IMR-90 (cell line): ENCODE data around the gene TNFRSF4. TPM values are rescaled to one million over a fixed set of nuclear protein-coding genes. Genes with fewer than 3 reads are reported as not detected.

Experiments used
- ATAC-seq: fragments of 200-7000 bp; cut with Tn5 transposase; 2 replicates; pipeline ENCODE4 v1.9.1; 2020; ENCODE audit warnings: low read depth, mild to moderate bottlenecking, moderate library complexity
- BruUV-seq: library from RNA; stranded (reverse); fragments of 400-500 nt; replicated peaks from 2 replicates; lab custom pipeline; 2021; lab: Mats Ljungman, UMichigan
- CTCF ChIA-PET: fragments of 300-600 bp; formaldehyde crosslinking; extraction: SDS; loops from one replicate; lab custom pipeline; 2021; ENCODE audit warnings: antibody characterized with exemption; lab: Yijun Ruan, JAX
- POLR2A ChIA-PET: fragments of 300-600 bp; sonication (Branson Sonifier 250); formaldehyde crosslinking; loops from one replicate; lab custom pipeline; 2022; ENCODE audit warnings: antibody characterized with exemption; ENCODE audit not compliant: unreplicated experiment; lab: Charles Lee
- DNase-seq: peaks from one replicate; pipeline ENCODE4 v3.0.0; 2013
- H2AFZ ChIP-seq: replicated peaks from 2 replicates; pipeline ENCODE3; 2013; ENCODE audit warnings: low read length, mild to moderate bottlenecking; ENCODE audit not compliant: poor library complexity
- H2AK5ac ChIP-seq: 2 replicates; pipeline ENCODE4 v1.6.1; 2013; ENCODE audit warnings: low read depth, low read length, inconsistent platforms
- H2AK9ac ChIP-seq: replicated peaks from 2 replicates; pipeline ENCODE3; 2013; ENCODE audit warnings: mild to moderate bottlenecking, low read depth, low read length, moderate library complexity; ENCODE audit not compliant: poor library complexity
- H2BK120ac ChIP-seq: 2 replicates; pipeline ENCODE4 v1.6.1; 2013; ENCODE audit warnings: low read depth, low read length, inconsistent platforms
- H2BK15ac ChIP-seq: 3 replicates; pipeline ENCODE4 v1.6.1; 2013; ENCODE audit warnings: low read depth, low read length, inconsistent platforms
- H2BK20ac ChIP-seq: 2 replicates; pipeline ENCODE4 v1.6.1; 2013; ENCODE audit warnings: low read depth, mild to moderate bottlenecking, inconsistent platforms, low read length, moderate library complexity
- H2BK5ac ChIP-seq: 2 replicates; pipeline ENCODE4 v1.6.1; 2013; ENCODE audit warnings: mild to moderate bottlenecking, low read depth, low read length, inconsistent platforms; ENCODE audit not compliant: poor library complexity, severe bottlenecking
- H3K14ac ChIP-seq: replicated peaks from 2 replicates; pipeline ENCODE4 v1.6.1; 2013; ENCODE audit warnings: low read depth, low read length, inconsistent platforms
- H3K18ac ChIP-seq: 2 replicates; pipeline ENCODE4 v1.6.1; 2013; ENCODE audit warnings: low read depth, low read length, control low read depth
- H3K23ac ChIP-seq: 2 replicates; pipeline ENCODE4 v1.6.1; 2013; ENCODE audit warnings: low read depth, low read length, inconsistent platforms
- H3K27ac ChIP-seq: 2 replicates; pipeline ENCODE4 v1.5.1; 2013; ENCODE audit warnings: mild to moderate bottlenecking, control low read depth, low read length; ENCODE audit not compliant: insufficient read depth
- H3K27me3 ChIP-seq: 2 replicates; pipeline ENCODE4 v1.6.1; 2013; ENCODE audit warnings: low read length; ENCODE audit not compliant: control insufficient read depth, insufficient read depth
- H3K36me3 ChIP-seq: 2 replicates; pipeline ENCODE4 v1.6.1; 2013; ENCODE audit warnings: low read length, mixed read lengths; ENCODE audit not compliant: control insufficient read depth, insufficient read depth
- H3K4ac ChIP-seq: 2 replicates; pipeline ENCODE4 v1.6.1; 2013; ENCODE audit warnings: low read depth, low read length, inconsistent platforms
- H3K4me1 ChIP-seq: 2 replicates; pipeline ENCODE4 v1.6.1; 2013; ENCODE audit warnings: low read length, mixed read lengths; ENCODE audit not compliant: control insufficient read depth, insufficient read depth
- H3K4me2 ChIP-seq: 2 replicates; pipeline ENCODE4 v1.6.1; 2013; ENCODE audit warnings: low read depth, mild to moderate bottlenecking, control low read depth, low read length, moderate library complexity
- H3K4me3 ChIP-seq: 2 replicates; pipeline ENCODE4 v1.5.1; 2013; ENCODE audit warnings: low read depth, mild to moderate bottlenecking, control low read depth, low read length, moderate library complexity; ENCODE audit not compliant: insufficient read depth
- H3K56ac ChIP-seq: 2 replicates; pipeline ENCODE4 v1.6.1; 2013; ENCODE audit warnings: low read length, inconsistent platforms; ENCODE audit not compliant: insufficient read depth; ENCODE audit errors: extremely low read depth
- H3K79me1 ChIP-seq, 2 experiments: 2 replicates each; pipeline ENCODE4 v1.6.1; 2013; ENCODE audit warnings: low read length in 2 of 2, inconsistent platforms in 1 of 2, low read depth in 1 of 2
- H3K9ac ChIP-seq: 2 replicates; pipeline ENCODE4 v1.6.1; 2013; ENCODE audit warnings: low read depth, low read length, control low read depth
- H3K9me1 ChIP-seq: 2 replicates; pipeline ENCODE4 v1.6.1; 2013; ENCODE audit warnings: low read length, inconsistent platforms; ENCODE audit not compliant: insufficient read depth
- H3K9me3 ChIP-seq: 2 replicates; pipeline ENCODE4 v1.6.1; 2013; ENCODE audit warnings: low read length; ENCODE audit not compliant: control insufficient read depth, insufficient read depth
- H4K20me1 ChIP-seq: 2 replicates; pipeline ENCODE4 v1.6.1; 2013; ENCODE audit warnings: low read length, inconsistent platforms; ENCODE audit not compliant: insufficient read depth
- H4K5ac ChIP-seq: 2 replicates; pipeline ENCODE4 v1.6.1; 2013; ENCODE audit warnings: mild to moderate bottlenecking, low read depth, low read length, control low read depth
- H4K8ac ChIP-seq, 2 experiments: 2 replicates each; pipeline ENCODE4 v1.6.1; 2013; ENCODE audit warnings: low read depth in 2 of 2, low read length in 2 of 2, control low read depth in 1 of 2, inconsistent platforms in 1 of 2
- H4K91ac ChIP-seq: 2 replicates; pipeline ENCODE4 v1.6.1; 2013; ENCODE audit warnings: low read depth, low read length, inconsistent platforms; ENCODE audit not compliant: insufficient read depth
- BHLHE40 ChIP-seq: fragments of 150-350 bp; IDR thresholded peaks from 2 replicates; pipeline ENCODE4 v1.6.1; 2016; ENCODE audit warnings: mild to moderate bottlenecking, low read depth, low read length
- CEBPB ChIP-seq: IDR thresholded peaks from 2 replicates; pipeline ENCODE4 v1.6.1; 2012; ENCODE audit warnings: low read depth, low read length, improper control_type of control experiment
- CHD1 ChIP-seq: IDR thresholded peaks from 2 replicates; pipeline ENCODE4 v1.6.1; 2012; ENCODE audit warnings: low read depth, low read length, improper control_type of control experiment
- MAFK ChIP-seq: IDR thresholded peaks from 2 replicates; pipeline ENCODE4 v1.6.1; 2012; ENCODE audit warnings: low read depth, low read length, improper control_type of control experiment
- WGBS, 2 experiments: methylation state at CpG; one replicate each; pipeline versions ENCODE4 v1.1.5 to v1.1.7; 2013; ENCODE audit warnings: missing lambda C conversion rate in 2 of 2; ENCODE audit not compliant: insufficient read length in 1 of 2; ENCODE audit errors: extremely low coverage in 2 of 2; 5-methylcytosine and 5-hydroxymethylcytosine counted together
- dilution Hi-C: fragments of 300-500 bp; cut with HindIII; formaldehyde crosslinking; loops from one replicate; pipeline ENCODE4 v1.14.3; 2018; ENCODE audit warnings: low sequenced_read_pairs; ENCODE audit not compliant: unreplicated experiment
- in situ Hi-C: fragments of 300-500 bp; cut with MboI; formaldehyde crosslinking; loops from 3 replicates; pipeline ENCODE4 v1.14.3; 2019; ENCODE audit warnings: low sequenced_read_pairs, inconsistent platforms, mixed read lengths
- intact Hi-C: fragments of 100-400 bp; cut with micrococcal nuclease; formaldehyde crosslinking; loops from 2 replicates; pipeline ENCODE4 v1.10.0; 2022
- polyA plus RNA-seq, 3 experiments: library from polyadenylated mRNA; depleted of rRNA; stranded (reverse); fragments of >200 nt; gene quantifications; 2 replicates each; pipeline ENCODE4 v1.2.3, GENCODE V29; 2012; ENCODE audit warnings: low replicate concordance in 1 of 3
- total RNA-seq: library from RNA; depleted of rRNA; stranded (reverse); fragments of >200 nt; gene quantifications from 2 replicates; pipeline ENCODE4 v1.2.3, GENCODE V29; 2012
- TF ChIP-seq, protein P1 (sequence below): conservative IDR thresholded peaks from 2 replicates; pipeline ENCODE4 v1.5.1; 2012; ENCODE audit warnings: mild to moderate bottlenecking, low read depth, low read length, improper control_type of control experiment

TNFRSF4 gene
- total and polyA plus RNA-seq, 2 of the 4 experiments (the other 2 are of a cell fraction): 0.15 TPM; not detected in 1

DNA sequence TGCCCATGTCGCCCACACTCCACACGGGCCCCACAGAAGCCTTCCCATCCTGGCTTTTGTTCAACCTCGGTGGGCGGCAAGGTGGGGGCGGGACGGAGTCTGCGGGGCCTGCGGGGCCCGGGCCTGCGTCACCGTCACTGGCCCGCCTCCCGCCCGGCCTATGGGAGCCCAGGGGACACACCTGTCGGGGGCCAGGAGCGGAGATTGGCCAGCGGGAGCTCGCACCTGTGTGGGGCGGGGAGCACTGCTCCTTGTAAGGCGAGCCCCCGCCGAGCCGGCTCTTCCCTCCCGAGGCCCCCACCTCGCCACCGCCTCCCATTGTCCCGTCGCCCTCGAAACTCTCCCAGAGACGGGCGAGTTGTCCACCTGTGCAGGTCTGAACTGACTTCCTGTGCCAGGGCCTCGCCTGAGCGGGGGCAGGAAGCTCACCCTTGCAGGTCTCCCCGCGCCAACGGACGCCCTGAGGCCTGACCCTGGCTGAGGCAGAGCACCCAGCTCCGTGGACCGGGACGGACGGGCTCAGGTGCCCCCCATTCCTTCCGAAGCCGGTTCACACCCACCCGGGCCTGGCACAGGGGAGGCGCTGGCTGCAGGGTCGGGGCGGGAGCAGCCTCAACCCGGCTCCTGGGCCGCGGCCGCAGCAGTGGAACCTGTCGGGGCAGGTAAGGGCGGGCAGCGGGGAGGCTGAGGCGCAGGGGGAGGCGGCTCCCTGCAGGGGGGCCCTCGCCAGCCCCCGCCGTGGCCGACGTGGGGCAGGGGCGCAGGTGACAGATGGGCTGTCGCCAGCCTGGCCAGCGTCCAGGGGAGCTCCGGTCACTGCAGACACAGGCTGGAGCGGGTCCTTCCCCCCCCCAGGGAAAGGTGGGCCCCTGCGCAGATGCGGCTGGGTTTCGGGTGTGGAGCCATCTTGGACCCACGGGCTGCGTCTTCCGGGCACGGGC is 51.1 kb downstream of the TNFRSF4 start:
- H3K9ac ChIP-seq: no peak overlapping the region
- ChIA-PET CTCF (no interaction called here), POLR2A (no interaction called here)
- no peak overlapping the region for H2AK9ac ChIP-seq
- no peak overlapping the region for H4K91ac ChIP-seq
- TF ChIP-seq, protein P1, sequence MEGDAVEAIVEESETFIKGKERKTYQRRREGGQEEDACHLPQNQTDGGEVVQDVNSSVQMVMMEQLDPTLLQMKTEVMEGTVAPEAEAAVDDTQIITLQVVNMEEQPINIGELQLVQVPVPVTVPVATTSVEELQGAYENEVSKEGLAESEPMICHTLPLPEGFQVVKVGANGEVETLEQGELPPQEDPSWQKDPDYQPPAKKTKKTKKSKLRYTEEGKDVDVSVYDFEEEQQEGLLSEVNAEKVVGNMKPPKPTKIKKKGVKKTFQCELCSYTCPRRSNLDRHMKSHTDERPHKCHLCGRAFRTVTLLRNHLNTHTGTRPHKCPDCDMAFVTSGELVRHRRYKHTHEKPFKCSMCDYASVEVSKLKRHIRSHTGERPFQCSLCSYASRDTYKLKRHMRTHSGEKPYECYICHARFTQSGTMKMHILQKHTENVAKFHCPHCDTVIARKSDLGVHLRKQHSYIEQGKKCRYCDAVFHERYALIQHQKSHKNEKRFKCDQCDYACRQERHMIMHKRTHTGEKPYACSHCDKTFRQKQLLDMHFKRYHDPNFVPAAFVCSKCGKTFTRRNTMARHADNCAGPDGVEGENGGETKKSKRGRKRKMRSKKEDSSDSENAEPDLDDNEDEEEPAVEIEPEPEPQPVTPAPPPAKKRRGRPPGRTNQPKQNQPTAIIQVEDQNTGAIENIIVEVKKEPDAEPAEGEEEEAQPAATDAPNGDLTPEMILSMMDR: no peak
- TF ChIP-seq MAFK: no peak
- TF ChIP-seq CHD1: no peak
- TF ChIP-seq CEBPB: no peak
- TF ChIP-seq BHLHE40: no peak
- in situ Hi-C loops: no loop called here
- H4K20me1 ChIP-seq: no peaks in the 10 kb centered on the region
- H2AFZ ChIP-seq: no peak overlapping the region
- dilution Hi-C loops: no loop called here
- H2BK120ac ChIP-seq: no peak overlapping the region
- 79% methylated on average over 33 of the region's 73 CpGs; no CpG with 5 or more reads in 1 of the 2 experiments for WGBS, 2 experiments
- H4K8ac ChIP-seq: no peak overlapping the region
- H3K4ac ChIP-seq: no peak overlapping the region
- no TSS peak for BruUV-seq
- no peak overlapping the region for H2BK15ac ChIP-seq
- no peak overlapping the region for H3K27ac ChIP-seq
- intact Hi-C loops: no loop called here
- H2BK5ac ChIP-seq: no peak overlapping the region
- H3K4me2 ChIP-seq: no peak overlapping the region
- no peak for DNase-seq
- no peak for ATAC-seq
- H3K9me1 ChIP-seq: no peaks in the 10 kb centered on the region; the same call in 1 of the 2 replicates
- H2BK20ac ChIP-seq: no peak overlapping the region
- H3K23ac ChIP-seq: no peak overlapping the region
- H3K4me3 ChIP-seq: no peak overlapping the region
- no peak overlapping the region for H3K14ac ChIP-seq
- no peak overlapping the region for H2AK5ac ChIP-seq
- H4K5ac ChIP-seq: no peak overlapping the region
- H3K79me1 ChIP-seq: no peaks in the 10 kb centered on the region
- H3K9me3 ChIP-seq: no peaks in the 10 kb centered on the region
- peaks cover 12% of the 10 kb centered on the region; the same call in 1 of the 2 replicates for H3K27me3 ChIP-seq
- H3K4me1 ChIP-seq: peaks cover 8% of the 10 kb centered on the region
- no peak overlapping the region for H3K56ac ChIP-seq
- H3K18ac ChIP-seq: no peak overlapping the region
- no peaks in the 10 kb centered on the region for H3K36me3 ChIP-seq
